Measurements from ENCODE around the gene STON1.
"Not testable (repeated sequence)": the region's sequence is repeated elsewhere in the genome, so short reads cannot be mapped to it uniquely, and the experiment has no call there.

The STON1 gene

DNA sequence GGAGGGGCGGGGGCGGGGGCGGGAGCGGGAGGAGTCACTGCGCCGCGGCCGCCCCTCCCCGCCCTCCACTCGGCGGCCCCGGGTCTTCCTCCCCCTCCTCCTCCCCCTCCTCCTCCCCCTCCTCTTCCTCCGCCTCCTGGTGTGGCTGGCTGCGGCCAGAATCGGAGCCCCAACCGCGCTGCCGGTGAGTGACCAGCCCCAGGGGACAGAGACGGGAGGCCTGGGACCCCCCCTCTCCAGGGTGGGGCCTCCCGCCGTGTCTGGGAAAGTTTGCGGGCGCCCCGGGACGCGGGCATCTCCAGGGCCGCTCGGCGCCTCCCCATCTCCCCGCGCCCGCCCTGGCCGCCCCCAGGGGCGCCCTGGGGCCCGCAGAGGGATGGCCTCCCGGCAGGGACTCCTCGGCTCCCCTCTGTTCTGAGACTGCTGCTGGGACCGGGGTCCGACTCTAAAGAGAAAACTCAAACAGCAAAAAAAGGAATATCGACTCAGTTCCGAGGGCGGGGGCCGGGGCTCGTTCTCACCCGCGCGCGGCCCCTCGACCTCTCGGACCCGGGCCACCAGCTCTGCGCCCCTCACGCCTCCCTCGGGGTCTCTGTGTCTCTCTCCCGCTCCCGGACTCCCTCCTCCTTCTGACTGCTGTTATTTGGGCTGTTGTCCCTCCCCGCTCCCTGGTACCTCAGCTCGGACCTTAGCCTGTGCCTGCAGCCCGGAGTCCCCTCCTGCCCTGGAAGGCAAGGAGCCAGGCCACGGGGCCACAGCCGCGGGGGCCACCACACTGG, at the start of gene STON1:
Gene STON1 (plus strand): TSS at position 122 of the 779 bp plus-strand sequence. CDS start 50,480 bp downstream, outside the sequence.
- peak; percentile 40 for DNase-seq (ENCODE audit: low read depth)

DNA sequence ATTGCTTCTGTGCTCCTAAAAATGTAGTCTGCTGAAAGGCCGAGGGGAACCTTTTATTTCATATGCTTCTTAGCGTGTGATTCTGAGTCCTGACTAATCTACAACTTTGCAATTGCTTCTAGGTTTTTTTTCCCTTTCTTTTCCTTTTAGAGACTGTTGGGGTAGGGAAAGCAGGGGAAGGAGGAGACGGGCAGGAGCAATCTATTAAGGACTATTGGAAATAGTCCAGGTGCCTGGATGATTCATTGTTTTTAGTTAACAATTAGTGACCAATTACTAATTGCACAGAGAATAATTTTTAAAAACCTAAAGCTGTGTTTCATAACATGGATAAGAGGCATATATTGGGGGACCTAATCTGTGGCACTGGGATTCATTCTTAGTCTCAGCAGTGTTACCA, 49.4 kb upstream of the STON1 start:
- no peak for DNase-seq (ENCODE audit: low read depth)

GRCh38 chr2:48482313-48482712, 47.6 kb upstream of the STON1 start:
- no peak for DNase-seq (ENCODE audit: low read depth)

DNA sequence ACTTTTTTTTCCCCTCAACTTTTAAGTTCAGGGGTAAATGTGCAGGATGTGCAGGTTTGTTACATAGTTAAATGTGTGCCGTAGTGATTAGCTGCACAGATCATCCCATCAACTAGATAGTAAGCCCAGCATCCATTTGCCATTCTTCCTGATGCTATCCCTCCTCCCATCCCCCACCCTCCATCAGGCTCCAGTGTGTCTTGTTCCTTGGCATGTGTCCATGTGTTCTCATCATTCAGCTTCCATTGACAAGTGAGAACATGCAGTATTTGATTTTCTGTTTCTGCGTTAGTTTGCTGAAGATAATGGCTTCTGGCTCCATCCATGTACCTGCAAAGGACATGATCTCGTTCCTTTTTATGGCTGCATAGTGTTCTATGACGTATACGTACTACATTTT, 47.2 kb upstream of the STON1 start:
- no peak for DNase-seq (ENCODE audit: low read depth)

- DNase-seq (ENCODE audit: low read depth) = no peak
Measured at GRCh38 chr2:48483506-48483905, 46.4 kb upstream of the STON1 start.

DNA sequence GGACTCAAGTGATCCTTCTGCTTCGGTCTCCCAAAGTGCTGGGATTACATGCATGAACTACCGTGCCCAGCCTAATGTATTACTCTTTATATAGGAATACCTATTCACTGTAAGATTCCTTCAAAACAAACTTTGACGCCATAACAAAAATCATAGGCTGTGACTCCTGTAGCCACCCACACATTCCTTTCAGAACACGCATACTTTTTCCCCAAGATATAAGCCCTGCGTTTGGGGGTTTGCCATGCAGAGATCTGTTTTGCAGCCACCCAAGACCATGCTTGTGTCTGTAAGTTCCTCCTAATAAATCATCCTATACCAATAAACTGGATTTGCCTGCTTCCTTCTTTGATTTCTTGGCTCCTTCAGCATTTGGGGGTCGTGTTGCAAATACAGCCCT, 46.0 kb upstream of the STON1 start:
- DNase-seq (ENCODE audit: low read depth) = peak; percentile 6

GRCh38 chr2:48488545-48488944, 41.4 kb upstream of the STON1 start:
- no peak for DNase-seq (ENCODE audit: low read depth)

GRCh38 chr2:48496849-48497248, 33.1 kb upstream of the STON1 start:
- DNase-seq (ENCODE audit: low read depth) = peak; percentile 13

DNA sequence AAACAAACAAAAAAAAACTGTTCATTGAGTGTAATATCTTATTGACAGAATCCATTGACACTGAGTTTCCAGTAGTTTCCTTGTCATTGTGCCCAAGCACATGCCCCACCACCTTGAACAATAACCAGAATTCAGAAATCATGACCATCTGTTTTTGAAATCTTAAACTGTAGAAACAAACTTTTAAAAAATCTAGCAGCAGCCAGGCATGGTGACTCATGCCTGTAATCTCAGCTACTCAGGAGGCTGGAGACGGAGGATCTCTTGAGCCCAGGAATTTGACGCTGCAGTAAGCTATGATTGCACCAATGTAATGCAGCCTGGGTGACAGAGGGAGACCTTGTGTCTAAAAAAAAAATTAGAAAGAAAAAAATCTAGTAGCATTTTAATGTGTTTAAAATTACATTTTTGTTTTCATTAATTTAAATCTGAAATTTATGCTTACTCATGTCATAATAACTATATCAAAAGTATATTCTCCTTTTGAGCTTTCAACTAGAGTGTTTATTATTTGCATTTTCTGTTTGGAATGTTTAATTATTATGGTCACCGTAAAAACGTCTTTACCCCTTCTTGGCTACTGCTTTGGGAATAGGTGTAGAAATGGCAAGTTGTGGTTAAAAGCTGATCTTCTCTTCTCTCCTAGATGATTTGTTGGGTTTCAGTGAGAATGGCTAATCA, 25.2 kb upstream of the STON1 start:
- DNase-seq (ENCODE audit: low read depth) = peak; percentile 64

DNA sequence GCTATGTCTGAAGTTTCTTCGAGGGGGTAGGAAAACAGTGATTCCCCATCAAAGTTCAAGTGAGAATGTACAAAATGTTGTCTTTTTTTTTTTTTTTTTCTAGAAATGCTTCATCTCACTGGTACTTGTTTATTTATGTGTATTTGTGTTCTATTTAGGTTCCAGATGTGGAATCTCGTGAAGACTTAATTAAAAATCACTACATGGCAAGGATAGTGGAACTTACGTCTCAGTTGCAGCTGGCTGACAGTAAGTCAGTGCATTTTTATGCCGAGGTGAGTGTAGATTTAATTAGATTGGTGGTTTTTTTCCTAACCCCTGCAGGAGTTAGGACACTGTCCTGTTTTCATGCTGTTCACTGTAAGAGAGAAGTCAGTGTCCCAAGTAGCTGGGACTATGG, 22.8 kb upstream of the STON1 start:
- DNase-seq (ENCODE audit: low read depth) = no peak

GRCh38 chr2:48508461-48509124, 21.4 kb upstream of the STON1 start:
- peak; percentile 59 for DNase-seq (ENCODE audit: low read depth)

- peak; percentile 46 for DNase-seq (ENCODE audit: low read depth)
Measured at GRCh38 chr2:48510329-48510728, 19.6 kb upstream of the STON1 start.

DNA sequence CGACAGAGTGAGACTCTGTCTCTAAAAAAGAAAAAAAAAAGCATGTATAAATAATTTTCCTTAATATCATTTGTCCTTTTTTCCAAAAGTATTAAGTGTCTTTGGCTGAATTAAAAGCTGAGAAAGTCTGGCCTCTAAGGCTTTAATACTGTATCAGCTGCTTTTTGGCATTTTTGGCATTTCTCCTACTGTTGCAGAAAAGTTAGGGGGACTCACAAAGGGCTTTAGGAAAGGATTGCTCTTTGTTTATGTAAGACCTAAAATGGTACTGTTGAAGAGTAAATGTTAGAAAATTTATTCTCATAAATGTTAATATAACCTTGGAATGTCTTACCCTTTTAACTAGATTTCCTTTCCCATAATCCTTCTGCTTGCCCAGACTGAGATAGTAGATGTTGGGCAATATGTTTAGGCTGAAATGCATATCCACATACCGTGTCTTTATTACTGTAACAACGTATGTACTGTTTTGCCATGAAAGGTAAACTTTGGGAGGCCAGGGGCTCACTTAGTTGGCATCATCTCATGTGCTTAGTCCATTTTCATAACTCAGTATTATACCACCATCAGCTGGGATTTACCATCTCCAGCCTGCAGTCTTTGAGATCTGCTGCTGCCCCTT, 18.0 kb upstream of the STON1 start:
- DNase-seq (ENCODE audit: low read depth) = no peak

DNA sequence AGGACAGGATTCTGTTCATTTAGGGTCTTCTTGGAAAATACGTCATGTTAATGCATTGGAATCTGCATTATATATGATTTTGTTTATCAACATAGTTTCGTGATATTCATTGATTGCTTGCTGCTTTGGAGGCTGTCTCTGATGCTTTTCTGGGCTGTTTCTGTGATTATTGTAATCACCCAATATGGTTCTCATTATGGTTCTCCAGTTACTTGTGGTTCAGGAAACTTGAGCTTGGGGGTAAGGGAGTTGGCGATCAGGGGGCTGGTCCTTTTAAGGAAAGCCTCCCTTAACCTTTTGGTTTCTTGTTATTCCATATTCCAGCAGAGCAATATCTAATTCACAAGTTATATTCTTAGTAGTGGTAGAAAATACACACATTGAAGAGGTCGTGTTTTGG, 17.4 kb upstream of the STON1 start:
- DNase-seq (ENCODE audit: low read depth) = no peak

DNA sequence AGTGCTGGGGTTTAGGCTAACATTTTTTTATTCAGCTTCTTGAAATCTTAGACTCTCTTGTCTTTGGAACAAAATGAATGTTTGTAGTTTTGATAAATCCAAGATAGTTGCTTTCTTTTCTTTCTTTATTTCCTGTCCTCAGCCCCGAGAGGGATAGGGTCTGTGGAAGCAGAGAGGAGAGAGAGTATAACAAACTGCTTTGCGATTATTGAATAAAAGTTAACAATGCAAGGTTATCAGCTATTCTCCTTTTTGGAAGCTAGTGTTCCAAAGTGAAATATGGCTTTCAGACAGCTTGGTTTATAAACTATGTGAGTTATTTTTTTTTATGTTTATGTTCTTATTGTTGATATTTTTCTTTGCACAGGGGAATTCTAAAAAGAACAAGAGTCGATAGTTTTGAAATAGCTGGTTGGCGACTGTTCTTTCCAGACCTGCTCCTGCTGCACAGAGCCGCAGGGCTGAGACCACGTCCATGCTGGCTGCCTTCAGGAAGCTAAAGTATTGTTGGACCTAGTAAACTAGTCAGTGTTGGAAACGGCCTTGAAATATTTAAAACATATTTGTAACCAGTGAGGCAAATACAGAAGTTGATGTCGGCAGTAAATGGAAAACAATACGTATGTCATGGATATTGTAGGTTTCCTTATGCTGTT, 15.5 kb upstream of the STON1 start:
- no peak for DNase-seq (ENCODE audit: low read depth)

DNA sequence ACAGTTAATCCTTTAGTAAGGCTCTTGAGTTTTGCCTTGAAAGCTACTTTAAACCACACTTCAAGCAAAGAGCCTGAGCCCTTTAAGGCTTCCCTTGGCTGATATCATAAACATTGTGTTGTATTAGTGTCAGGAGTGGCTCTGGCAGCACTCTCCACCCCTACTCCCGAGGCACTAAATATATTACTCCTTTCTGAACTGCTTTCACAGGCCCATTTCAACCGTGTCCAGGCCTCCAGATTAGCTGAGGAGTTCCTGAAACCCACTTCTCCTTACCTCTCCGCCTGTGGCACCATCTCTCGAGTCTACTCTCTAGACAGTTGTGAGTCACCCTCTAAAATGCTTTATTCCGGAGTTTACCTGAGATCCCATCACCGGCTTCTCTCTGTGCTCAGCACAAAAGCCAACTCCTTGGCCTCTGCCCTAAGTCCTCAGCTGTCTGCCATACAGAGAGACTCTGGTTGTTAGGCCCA, 14.4 kb upstream of the STON1 start:
- no peak for DNase-seq (ENCODE audit: low read depth)

- no peak for DNase-seq (ENCODE audit: low read depth)
Measured at GRCh38 chr2:48519593-48519992, 10.4 kb upstream of the STON1 start.

DNA sequence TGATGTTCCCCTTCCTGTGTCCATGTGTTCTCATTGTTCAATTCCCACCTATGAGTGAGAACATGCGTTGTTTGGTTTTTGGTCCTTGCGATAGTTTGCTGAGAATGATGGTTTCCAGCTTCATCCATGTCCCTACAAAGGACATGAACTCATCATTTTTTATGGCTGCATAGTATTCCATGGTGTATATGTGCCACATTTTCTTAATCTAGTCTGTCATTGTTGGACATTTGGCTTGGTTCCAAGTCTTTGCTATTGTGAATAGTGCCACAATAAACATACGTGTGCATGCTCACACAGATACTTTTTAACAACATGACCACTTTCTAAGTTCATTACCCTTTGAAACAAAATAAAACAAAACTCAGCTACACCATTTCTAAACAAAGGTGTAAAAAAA, 5.2 kb upstream of the STON1 start:
- DNase-seq (ENCODE audit: low read depth) = not testable (repeated sequence)

- no peak for DNase-seq (ENCODE audit: low read depth)
Measured at GRCh38 chr2:48525269-48525943, 4.5 kb upstream of the STON1 start.

GRCh38 chr2:48527226-48527885, 2.6 kb upstream of the STON1 start:
- no peak for DNase-seq (ENCODE audit: low read depth)

GRCh38 chr2:48528431-48528830, 1.5 kb upstream of the STON1 start:
- no peak for DNase-seq (ENCODE audit: low read depth)
